Measurements from ENCODE around the gene HOXC9. TPM values are rescaled to one million over a fixed set of nuclear protein-coding genes. Genes with fewer than 3 reads are reported as not detected.

Gene HOXC9
- total RNA-seq, 2 donors from 2014 or later = not detected

DNA sequence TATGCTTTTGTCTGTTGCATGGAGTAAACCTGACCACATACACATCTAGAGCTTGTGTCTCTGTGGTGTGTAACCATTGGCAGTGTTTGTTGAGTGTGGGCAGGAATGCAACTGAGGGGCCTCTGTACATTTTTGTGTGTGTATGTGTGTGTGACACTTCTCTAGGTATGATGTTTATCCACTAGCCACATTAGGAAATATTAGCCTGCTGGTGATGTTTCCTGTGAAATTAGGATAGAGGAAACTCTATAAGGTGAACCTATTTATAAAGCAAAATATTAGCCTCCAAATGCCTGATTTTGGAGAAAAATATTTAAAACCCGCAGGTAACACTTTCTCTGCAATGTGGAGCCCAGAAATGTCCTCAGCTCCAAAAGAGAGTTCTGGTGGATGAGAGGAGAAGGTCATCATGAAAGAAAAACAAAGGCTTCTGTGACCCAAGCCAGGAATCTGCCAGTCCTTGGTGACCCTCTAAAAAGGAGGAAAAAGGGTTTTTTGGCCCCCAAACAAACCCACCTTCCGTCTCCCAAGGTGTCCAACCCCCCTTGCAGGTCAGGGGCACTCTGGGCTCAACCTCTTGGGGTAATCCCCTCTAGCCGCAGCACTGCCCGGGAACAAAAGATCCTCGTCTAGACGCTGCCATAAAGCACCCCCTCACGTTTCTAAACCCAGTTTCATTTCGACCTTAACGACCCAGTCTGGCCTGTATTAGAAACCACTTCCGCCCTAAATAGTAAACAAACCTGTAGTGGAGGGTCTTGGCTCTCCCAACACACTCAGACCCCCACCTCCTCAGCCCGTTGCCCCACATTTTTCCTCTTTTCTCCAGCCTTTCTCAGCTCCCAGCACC is 22.1 kb upstream of the HOXC9 start:
- intact Hi-C loops (cut with DNase I) = no loop called here
- DNase-seq (no peak), ATAC-seq (no peak)
- Histone ChIP-seq H3K27ac (no peak overlapping the region), H3K9me3 (no peaks in the 10 kb centered on the region), H3K4me1 (peaks cover 22% of the 10 kb centered on the region), H3K36me3 (replicated peaks in 1 of 2; ENCODE audit: insufficient read depth in 1 of 2, low read depth in 2 of 2) (no peaks in the 10 kb centered on the region), H3K27me3 (peaks cover 3 to 69% of the 10 kb centered on the region in 2 donors), H3K4me3 (no peak overlapping the region)
- TF ChIP-seq, protein P1, sequence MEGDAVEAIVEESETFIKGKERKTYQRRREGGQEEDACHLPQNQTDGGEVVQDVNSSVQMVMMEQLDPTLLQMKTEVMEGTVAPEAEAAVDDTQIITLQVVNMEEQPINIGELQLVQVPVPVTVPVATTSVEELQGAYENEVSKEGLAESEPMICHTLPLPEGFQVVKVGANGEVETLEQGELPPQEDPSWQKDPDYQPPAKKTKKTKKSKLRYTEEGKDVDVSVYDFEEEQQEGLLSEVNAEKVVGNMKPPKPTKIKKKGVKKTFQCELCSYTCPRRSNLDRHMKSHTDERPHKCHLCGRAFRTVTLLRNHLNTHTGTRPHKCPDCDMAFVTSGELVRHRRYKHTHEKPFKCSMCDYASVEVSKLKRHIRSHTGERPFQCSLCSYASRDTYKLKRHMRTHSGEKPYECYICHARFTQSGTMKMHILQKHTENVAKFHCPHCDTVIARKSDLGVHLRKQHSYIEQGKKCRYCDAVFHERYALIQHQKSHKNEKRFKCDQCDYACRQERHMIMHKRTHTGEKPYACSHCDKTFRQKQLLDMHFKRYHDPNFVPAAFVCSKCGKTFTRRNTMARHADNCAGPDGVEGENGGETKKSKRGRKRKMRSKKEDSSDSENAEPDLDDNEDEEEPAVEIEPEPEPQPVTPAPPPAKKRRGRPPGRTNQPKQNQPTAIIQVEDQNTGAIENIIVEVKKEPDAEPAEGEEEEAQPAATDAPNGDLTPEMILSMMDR (IDR thresholded peaks at IDR 0.05) = no peak
- no peak for TF ChIP-seq POLR2A (IDR thresholded peaks at IDR 0.05)
- 3 to 7% methylated on average over 11 of the region's 11 CpGs for WGBS, 2 donors

GRCh38 chr12:53978477-53979356 is 21.2 kb upstream of the HOXC9 start:
- no peak for TF ChIP-seq POLR2A (IDR thresholded peaks at IDR 0.05)
- TF ChIP-seq, protein P1 (IDR thresholded peaks at IDR 0.05) = no peak
- WGBS, 2 donors = 7 to 11% methylated on average over 15 of the region's 15 CpGs

DNA sequence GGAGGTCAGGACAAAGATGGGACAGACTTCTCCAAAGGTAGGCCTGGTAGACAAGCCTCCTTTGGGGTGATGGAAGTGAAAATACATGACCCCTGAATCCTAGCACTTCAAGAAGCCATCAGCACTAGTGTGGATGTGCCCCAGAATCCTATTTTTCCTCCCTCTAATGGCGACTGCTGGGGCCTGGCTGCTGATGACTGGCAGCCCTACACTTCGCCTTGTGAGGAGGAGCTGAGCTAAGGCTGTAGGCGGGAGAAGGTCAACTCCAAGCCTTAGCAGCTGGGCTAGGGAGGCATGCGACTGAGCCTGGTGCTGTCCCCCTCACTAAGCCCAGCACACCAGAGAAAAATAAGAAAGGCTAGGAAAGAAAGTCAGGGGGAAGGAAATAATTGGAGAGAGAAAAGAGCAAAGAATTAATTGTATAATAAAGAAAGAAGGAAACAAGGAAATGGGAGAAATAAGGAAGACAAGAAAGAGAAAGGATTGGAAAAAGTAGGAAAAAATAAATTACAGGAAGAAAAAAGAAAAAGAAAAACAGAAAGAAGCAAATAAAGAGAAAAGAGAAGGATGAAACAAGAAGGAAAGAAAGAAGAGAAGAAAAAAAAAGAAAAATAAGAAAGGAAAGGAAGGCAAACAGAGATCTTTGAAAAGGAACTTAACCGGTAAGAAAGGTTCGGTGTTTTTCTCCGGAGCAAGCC is 19.7 kb upstream of the HOXC9 start:
- no peaks in the 10 kb centered on the region for H3K36me3 ChIP-seq (replicated peaks in 1 of 2; ENCODE audit: insufficient read depth in 1 of 2, low read depth in 2 of 2)
- H3K27ac ChIP-seq = no peak overlapping the region
- peaks cover 0 to 67% of the 10 kb centered on the region in 2 donors for H3K27me3 ChIP-seq
- WGBS, 2 donors = 39 to 45% methylated on average over 7 of the region's 7 CpGs
- H3K9me3 ChIP-seq = no peaks in the 10 kb centered on the region
- intact Hi-C loops (cut with DNase I) = no loop called here
- no peak for DNase-seq
- peaks cover 8% of the 10 kb centered on the region for H3K4me1 ChIP-seq
- no peak for TF ChIP-seq POLR2A (IDR thresholded peaks at IDR 0.05)
- TF ChIP-seq, protein P1 (IDR thresholded peaks at IDR 0.05) = no peak
- ATAC-seq = no peak
- H3K4me3 ChIP-seq = no peak overlapping the region

More at GRCh38 chr12:53978477-53979356, 21.2 kb upstream of the HOXC9 start:
- intact Hi-C loops (cut with DNase I) = no loop called here
- Histone ChIP-seq H3K27me3 (peaks cover 0 to 69% of the 10 kb centered on the region in 2 donors), H3K4me1 (peaks cover 18% of the 10 kb centered on the region), H3K4me3 (no peak overlapping the region), H3K9me3 (no peaks in the 10 kb centered on the region), H3K36me3 (replicated peaks in 1 of 2; ENCODE audit: insufficient read depth in 1 of 2, low read depth in 2 of 2) (no peaks in the 10 kb centered on the region), H3K27ac (no peak overlapping the region)
- ATAC-seq (no peak), DNase-seq (no peak)

DNA sequence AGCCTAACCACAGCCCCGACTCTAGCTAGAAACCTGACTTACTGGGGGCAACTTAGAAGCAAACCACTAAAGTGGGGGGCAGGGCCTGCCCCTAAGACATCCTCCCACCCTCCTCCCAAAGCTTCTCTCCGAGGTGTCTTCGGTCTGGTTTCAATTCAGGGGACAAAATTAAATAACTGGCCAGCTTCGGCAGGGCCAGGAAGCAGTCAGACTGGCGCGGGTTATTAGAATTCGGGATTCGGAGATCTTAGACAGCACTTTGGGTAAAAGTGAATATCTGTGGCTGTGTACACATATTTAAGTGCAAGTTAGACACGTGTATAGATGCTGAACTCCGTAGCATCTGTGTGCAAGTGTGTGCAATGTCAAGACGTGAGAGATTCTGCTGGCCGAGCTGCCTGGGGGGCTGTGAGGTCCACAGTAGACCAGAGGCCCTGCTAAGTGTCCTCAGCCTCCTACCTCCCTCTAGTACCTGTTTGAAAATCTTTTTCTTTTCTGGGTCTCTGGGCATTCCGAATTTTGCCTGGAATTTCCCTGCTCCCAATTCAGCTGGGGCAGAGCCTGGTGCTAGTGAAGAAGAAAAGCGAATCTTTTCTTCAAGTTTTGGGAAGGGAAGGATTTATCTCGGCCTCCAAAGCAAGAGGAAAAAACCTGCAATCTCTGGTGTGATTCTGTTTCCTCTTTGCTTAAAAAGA is 19.0 kb upstream of the HOXC9 start:
- intact Hi-C loops (cut with DNase I) = no loop called here
- no peak for ATAC-seq
- DNase-seq = no peak
- H3K27ac ChIP-seq = no peak overlapping the region
- H3K9me3 ChIP-seq = no peaks in the 10 kb centered on the region
- H3K27me3 ChIP-seq = peaks cover 0 to 67% of the 10 kb centered on the region in 2 donors
- 27 to 35% methylated on average over 14 to 15 of the region's 15 CpGs for WGBS, 2 donors
- H3K36me3 ChIP-seq (replicated peaks in 1 of 2; ENCODE audit: insufficient read depth in 1 of 2, low read depth in 2 of 2) = no peaks in the 10 kb centered on the region
- TF ChIP-seq POLR2A (IDR thresholded peaks at IDR 0.05) = no peak
- TF ChIP-seq, protein P1 (IDR thresholded peaks at IDR 0.05) = no peak
- H3K4me1 ChIP-seq = peaks cover 12% of the 10 kb centered on the region
- no peak overlapping the region for H3K4me3 ChIP-seq
